NCI-H748 treated with DMSO at 0.1 percent for 48 hours (cell line): Measurements from ENCODE around the gene GLDC.
"Not testable (repeated sequence)": the region's sequence is repeated elsewhere in the genome, so short reads cannot be mapped to it uniquely, and the experiment has no call there.

Source experiments
- DNase-seq: peaks from one replicate; lab custom pipeline; 2025; lab: John Stamatoyannopoulos, UW

The GLDC gene

GRCh38 chr9:6664204-6664680 lies 18.7 kb upstream of the GLDC start:
- no peak for DNase-seq

DNA sequence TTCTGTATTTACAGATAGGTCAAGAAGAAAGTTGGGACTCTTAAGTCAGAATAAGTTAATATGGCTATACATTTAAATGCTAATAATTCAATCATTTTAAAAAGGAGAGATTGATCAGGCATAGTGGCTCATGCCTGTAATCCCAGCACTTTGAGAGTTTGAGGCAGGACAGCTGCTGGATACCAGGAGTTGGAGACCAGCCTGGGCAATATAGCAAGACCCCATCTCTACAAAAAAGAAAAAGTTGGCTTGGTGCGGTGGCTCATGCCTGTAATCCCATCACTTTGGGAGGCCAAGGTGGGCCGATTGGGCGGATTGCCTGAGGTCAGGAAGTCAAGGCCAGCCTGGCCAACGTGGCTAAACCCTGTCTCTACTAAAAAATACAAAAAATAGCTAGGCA lies 15.0 kb upstream of the GLDC start:
- no peak for DNase-seq

GRCh38 chr9:6658628-6659353 lies 13.3 kb upstream of the GLDC start:
- DNase-seq = no peak

GRCh38 chr9:6656614-6657300 lies 11.2 kb upstream of the GLDC start:
- no peak for DNase-seq

DNA sequence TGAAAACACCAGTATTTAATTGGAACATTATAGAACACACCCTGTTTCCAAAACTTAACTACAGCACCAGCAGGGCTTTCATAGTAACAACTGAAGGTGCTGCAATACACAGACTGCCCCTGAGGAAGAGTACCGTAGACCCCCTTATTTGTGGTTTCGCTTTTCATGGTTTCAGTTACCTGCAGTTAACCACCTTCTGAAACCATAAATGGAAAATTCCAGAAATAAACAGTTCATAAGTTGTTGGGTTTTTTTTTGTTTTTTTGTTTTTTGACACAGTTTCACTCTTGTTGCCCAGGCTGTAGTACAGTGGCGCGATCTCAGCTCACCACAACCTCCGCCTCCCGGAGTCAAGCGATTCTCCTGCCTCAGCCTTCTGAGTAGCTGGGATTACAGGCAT lies 9.5 kb upstream of the GLDC start:
- no peak for DNase-seq

DNA sequence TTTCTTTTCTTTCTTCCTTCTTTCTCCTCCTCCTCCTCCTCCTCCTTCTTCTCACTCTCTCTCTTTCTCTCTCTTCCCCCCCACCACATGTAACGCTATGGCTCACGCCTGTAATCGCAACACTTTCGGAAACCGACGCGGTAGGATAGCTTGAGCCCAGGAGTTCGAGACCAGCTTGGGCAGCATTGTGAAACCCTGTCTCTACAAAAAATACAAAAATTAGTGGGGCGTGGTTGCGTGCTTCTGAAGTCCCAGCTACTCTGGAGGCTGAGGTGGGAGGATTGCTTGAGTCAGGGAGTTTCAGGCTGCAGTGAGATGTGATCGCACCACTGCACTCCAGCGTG lies 736 bp upstream of the GLDC start:
- no peak for DNase-seq

GRCh38 chr9:6645105-6645354 lies 499 bp downstream of the GLDC start:
- DNase-seq = not testable (repeated sequence)

GRCh38 chr9:6644346-6645104 lies 1.0 kb downstream of the GLDC start:
- no peak for DNase-seq

GRCh38 chr9:6641961-6642360 lies 3.6 kb downstream of the GLDC start:
- no peak for DNase-seq

DNA sequence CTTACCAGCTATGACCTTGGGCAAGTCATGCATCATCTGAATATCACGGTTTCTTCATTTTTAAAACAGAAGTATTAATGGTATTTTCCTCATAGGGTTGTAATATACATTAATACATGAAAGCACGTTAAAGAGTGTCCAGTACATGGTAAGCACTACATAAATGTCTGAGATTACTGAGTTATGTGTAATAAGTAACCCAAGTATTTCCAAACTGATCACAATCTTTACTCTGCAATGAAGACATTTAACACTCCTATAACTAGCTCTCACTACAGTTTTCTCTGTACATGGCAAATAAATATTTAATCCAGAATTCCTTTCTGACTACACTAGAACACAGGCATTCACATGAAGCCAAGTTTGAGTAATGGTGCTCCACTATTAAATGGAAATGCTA lies 4.0 kb downstream of the GLDC start:
- DNase-seq = no peak

DNA sequence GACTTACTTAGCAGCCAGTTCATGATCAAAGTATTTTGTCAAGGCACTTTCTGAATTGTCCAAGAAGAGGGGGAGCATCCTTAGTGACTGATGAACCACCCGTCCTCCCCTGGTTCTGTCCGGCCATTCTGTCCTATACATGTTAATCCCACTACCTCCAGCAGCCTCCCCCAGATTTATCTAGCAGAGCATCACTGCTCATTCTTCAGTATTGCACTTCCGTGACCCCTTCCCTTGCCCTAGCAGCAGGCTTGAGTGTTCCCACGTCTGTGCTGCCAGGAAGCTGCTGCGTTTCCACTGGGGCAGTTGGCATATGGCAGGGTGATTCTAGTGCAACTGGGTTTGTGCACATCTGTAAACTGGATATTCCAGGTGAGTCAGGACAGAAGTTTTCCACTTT lies 4.5 kb downstream of the GLDC start:
- no peak for DNase-seq

GRCh38 chr9:6640268-6641051 lies 5.1 kb downstream of the GLDC start:
- DNase-seq = no peak

DNA sequence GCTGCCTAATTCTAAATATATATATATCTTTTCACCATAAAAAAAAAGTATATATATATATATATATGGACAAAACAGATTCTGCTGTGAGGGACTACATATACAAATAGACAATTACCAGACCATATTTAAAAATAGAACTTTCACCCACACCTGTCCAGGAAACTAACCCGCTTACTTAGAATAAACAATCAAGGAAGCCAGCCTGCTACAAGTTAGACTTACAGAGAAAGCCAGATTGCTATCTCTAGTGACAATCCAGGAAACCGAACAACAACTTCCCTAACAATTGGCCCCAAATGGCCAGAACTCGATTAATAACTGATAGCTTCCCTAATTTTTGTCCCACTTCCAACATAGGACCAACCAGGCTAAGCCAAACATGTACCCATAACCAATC lies 5.9 kb downstream of the GLDC start:
- no peak for DNase-seq

DNA sequence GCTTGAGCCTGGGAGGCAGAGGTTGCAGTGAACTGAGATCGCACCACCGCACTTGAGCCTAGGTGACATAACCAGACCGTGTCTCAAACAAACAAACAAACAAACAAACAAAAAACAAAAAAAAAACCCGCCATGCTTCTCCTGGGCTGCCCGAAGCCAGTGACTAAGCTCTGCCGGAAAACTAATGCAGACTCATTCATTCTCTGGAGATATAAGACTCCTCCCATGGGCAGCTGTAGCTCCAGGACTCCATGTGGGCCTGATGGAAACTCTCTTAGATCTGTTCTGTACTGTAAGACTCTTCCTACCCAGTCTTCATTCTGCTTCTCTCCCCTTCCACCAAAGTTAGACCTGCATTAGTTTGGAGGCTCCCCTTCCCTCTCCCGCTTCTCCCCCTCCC lies 11.1 kb downstream of the GLDC start:
- DNase-seq = no peak

DNA sequence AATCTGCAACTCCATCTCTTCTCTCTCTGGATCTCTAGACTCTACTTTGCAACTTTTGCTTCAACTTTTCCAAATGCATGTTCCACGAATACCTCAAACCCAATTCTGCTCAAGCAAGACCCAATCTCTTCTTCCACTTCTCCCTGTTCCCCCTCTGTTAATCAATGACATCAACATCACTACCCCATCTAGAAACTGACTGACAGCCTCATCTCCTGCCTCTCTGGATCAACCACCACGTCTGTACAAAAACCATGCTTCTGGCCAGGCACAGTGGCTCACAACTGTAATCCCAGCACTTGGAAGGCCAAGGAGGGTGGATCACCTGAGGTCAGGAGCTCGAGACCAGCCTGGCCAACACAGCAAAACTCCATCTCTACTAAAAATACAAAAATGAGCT lies 12.2 kb downstream of the GLDC start:
- DNase-seq = no peak

DNA sequence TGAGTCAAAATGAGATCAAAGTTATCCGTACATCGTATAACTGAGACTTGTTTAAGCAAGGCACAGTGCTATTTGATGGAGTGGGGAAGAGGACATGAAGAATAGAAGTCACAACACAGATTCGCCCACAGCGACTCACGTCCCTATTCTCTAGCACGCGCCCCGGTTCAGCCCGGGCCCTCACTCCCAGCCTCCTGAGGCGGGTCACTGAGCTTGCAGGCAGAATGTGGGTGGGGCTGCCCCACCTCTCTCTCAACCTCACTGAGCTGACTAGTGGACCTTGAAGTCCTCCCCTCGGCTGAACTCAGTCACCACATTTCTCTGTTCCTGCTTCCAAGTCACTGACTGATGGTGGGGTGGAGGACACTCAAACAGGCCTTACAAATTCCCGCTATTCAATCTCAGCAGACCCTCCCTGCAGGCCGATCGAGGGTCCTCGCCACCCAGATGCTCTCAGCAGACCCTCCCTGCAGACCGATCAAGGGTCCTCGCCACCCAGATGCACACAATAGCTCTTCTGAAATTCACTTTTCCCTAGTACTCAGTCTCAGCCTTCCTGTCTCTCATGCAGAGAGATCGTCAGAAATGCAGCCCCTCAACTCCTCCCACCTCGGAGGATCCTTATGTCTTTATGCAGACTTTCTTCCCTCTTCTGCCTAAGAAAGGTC lies 12.9 kb downstream of the GLDC start:
- DNase-seq = no peak

DNA sequence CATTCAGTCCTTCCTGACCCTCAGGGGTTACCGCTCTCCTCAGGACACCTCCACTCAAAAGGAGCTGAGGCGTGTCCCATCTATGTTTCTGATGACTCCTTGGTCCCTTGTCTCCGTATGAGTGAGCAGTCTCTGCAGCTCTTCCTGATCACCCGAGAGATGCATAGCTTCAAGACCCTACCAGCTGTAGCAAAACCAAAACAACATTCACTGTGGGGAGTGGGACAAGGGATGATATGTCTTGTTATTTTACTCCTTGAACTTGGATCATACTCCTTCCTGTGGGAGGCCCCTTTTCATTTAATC lies 14.4 kb downstream of the GLDC start:
- DNase-seq = no peak

DNA sequence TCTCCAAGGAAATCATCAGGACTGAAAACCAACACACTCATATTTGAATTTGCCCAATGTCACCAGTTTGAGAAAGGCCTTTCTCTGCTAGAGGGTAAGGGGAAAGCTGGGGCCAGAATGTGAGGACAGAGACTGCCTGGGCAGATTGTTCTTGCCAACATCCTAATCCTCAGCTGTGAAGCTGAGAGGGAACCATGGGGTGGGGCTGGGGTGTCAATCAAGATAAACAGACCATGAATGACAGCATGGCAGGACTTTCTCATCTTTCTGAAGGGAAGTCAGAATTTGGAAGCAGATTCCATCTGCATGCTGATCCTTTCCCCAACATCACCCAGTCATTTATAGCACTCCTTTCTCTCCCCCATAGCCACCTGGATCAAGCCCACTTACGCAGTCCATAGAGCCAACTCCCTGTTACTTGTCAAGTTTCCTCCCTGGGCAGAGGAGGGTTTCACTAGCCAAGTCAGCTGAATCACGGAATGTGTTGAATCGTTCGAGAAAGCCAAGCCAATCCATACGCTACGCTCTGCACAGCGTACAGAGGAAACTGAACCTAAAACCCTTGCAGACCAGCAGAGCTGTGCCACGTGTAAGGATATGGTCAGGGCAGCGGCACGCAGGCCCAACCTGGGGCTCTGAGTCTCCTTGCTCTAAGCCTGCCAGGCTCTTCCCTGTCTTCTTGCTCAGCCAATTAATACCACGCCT lies 14.9 kb downstream of the GLDC start:
- no peak for DNase-seq

DNA sequence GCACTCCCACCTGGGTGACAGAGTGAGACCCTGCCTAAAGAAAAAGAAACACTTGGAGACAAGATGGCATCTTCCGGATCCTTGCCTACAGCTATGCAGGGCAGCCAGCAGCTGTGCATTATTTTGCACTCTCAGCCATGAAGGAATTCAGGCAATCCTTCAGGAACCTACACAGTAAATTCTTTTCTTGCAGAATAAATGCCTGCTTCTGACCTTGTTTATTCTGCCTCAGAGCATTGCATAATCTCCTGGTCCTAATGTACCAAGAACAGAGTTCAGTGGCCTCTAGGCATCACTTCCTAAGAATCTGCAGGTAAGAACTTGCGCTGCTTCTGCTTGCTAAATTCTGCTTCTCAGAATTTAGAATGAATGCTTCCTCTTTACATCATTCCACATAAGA lies 16.8 kb downstream of the GLDC start:
- no peak for DNase-seq

GRCh38 chr9:6625363-6625762 lies 20.2 kb downstream of the GLDC start:
- DNase-seq = no peak

DNA sequence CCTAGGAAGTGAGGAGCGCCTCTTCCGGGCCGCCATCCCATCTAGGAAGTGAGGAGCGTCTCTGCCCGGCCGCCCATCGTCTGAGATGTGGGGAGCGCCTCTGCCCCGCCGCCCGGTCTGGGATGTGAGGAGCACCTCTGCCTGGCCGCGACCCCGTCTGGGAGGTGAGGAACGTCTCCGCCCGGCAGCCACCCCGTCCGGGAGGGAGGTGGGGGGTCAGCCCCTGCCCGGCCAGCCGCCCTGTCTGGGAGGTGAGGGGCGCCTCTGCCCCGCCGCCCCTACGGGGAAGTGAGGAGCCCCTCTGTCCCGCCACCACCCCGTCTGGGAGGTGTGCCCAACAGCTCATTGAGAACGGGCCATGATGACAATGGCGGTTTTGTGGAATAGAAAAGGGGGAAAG lies 22.7 kb downstream of the GLDC start:
- not testable (repeated sequence) for DNase-seq

DNA sequence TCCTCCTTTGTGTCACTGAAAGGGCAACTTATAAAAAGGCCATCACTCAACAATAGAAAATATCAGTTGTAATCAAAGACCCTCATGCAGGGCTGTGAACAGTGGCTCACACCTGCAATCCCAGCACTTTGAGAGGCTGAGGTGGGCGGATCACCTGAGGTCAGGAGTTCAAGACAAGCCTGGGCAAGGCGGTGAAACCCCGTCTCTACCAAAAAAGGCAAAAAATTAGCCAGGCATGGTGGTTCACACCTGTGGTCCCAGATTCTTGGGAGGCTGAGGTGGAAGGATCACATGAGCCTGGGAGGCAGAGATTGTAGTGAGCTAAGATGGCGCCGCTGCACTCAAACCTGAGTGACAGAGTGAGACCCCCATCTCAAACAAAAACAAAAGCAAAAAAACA lies 24.7 kb downstream of the GLDC start:
- no peak for DNase-seq
